ENCODE results near the gene IFRD1.

IFRD1 gene

GRCh38 chr7:112449902-112450806 lies at the start of gene IFRD1:
TSS of gene IFRD1 (plus strand) at chr7:112450460. CDS start at chr7:112450689, 229 bp downstream.
- peak; percentile 84 to 100 (median 99) for DNase-seq

GRCh38 chr7:112404321-112404720 lies 45.9 kb upstream of the IFRD1 start:
- DNase-seq, result no peak

- DNase-seq, result no peak
Observed at GRCh38 chr7:112405286-112405685, 45.0 kb upstream of the IFRD1 start.

- no peak for DNase-seq
Observed at GRCh38 chr7:112407261-112407660, 43.0 kb upstream of the IFRD1 start.

- DNase-seq, result no peak
Observed at GRCh38 chr7:112410092-112410491, 40.2 kb upstream of the IFRD1 start.

- DNase-seq, result peak in 18 of 56 donors; percentile 1 to 62 (median 16)
Observed at GRCh38 chr7:112411186-112411795, 39.0 kb upstream of the IFRD1 start.

GRCh38 chr7:112414855-112415490 lies 35.3 kb upstream of the IFRD1 start:
- DNase-seq, result peak in 1 of 56 donors; percentile 7

GRCh38 chr7:112416127-112416526 lies 34.1 kb upstream of the IFRD1 start:
- DNase-seq, result no peak

- DNase-seq, result no peak
Observed at GRCh38 chr7:112419543-112420130, 30.6 kb upstream of the IFRD1 start.

- DNase-seq, result peak in 6 of 56 donors; percentile 0 to 34 (median 4)
Observed at GRCh38 chr7:112420236-112420861, 29.9 kb upstream of the IFRD1 start.

GRCh38 chr7:112421666-112422486 lies 28.4 kb upstream of the IFRD1 start:
- no peak for DNase-seq

GRCh38 chr7:112422842-112423496 lies 27.3 kb upstream of the IFRD1 start:
- DNase-seq, result peak in 32 of 56 donors; percentile 4 to 66 (median 28)

GRCh38 chr7:112423987-112424386 lies 26.3 kb upstream of the IFRD1 start:
- DNase-seq, result no peak

GRCh38 chr7:112427984-112428383 lies 22.3 kb upstream of the IFRD1 start:
- DNase-seq, result no peak

GRCh38 chr7:112428715-112429114 lies 21.5 kb upstream of the IFRD1 start:
- DNase-seq, result no peak

- no peak for DNase-seq
Observed at GRCh38 chr7:112430649-112431048, 19.6 kb upstream of the IFRD1 start.

GRCh38 chr7:112431803-112432202 lies 18.5 kb upstream of the IFRD1 start:
- DNase-seq, result no peak

GRCh38 chr7:112433289-112433688 lies 17.0 kb upstream of the IFRD1 start:
- no peak for DNase-seq

GRCh38 chr7:112437072-112437471 lies 13.2 kb upstream of the IFRD1 start:
- no peak for DNase-seq

- DNase-seq, result no peak
Observed at GRCh38 chr7:112439476-112439875, 10.8 kb upstream of the IFRD1 start.
